GM12801 (cell line): ENCODE results near the gene CACNA1F.

Experiments used
- CTCF ChIP-seq: IDR thresholded peaks from one replicate; pipeline ENCODE4 v1.5.1; 2011; ENCODE audit warnings: control low read depth; ENCODE audit not compliant: insufficient read length; ENCODE audit errors: extremely low read depth

CACNA1F gene

GRCh38 chrX:49166914-49167739, 66.0 kb downstream of the CACNA1F start:
- TF ChIP-seq CTCF = no peak

GRCh38 chrX:49165901-49166881, 66.9 kb downstream of the CACNA1F start:
- no peak for TF ChIP-seq CTCF

- TF ChIP-seq CTCF = no peak
These were observed 68.4 kb downstream of the CACNA1F start for GRCh38 chrX:49164589-49165360.

- TF ChIP-seq CTCF = no peak
These were observed 69.4 kb downstream of the CACNA1F start for GRCh38 chrX:49163555-49164419.

GRCh38 chrX:49162620-49163019, 70.5 kb downstream of the CACNA1F start, which contains the start of gene MAGIX:
MAGIX (plus strand) TSS chrX:49162758; CDS start chrX:49162890, 132 bp downstream.
- no peak for TF ChIP-seq CTCF

GRCh38 chrX:49161632-49162031, 71.5 kb downstream of the CACNA1F start:
- no peak for TF ChIP-seq CTCF
